NCI-H460 (cell line): ENCODE data around the gene COA1. TPM values are rescaled to one million over a fixed set of nuclear protein-coding genes. Genes with fewer than 3 reads are reported as not detected.

Experiments
- DNase-seq: peaks from one replicate; pipeline ENCODE4 v3.0.0-alpha.2; 2016; ENCODE audit warnings: low read depth; ENCODE audit errors: extremely low read depth
- total RNA-seq: library from RNA; depleted of rRNA; stranded (reverse); fragments of >200 nt; shearing (Covaris generic); gene quantifications from 2 replicates; pipeline ENCODE4 v1.2.3, GENCODE V29; 2014

The COA1 gene
- total RNA-seq, 1 experiment from 2014 or later = 141 TPM

DNA sequence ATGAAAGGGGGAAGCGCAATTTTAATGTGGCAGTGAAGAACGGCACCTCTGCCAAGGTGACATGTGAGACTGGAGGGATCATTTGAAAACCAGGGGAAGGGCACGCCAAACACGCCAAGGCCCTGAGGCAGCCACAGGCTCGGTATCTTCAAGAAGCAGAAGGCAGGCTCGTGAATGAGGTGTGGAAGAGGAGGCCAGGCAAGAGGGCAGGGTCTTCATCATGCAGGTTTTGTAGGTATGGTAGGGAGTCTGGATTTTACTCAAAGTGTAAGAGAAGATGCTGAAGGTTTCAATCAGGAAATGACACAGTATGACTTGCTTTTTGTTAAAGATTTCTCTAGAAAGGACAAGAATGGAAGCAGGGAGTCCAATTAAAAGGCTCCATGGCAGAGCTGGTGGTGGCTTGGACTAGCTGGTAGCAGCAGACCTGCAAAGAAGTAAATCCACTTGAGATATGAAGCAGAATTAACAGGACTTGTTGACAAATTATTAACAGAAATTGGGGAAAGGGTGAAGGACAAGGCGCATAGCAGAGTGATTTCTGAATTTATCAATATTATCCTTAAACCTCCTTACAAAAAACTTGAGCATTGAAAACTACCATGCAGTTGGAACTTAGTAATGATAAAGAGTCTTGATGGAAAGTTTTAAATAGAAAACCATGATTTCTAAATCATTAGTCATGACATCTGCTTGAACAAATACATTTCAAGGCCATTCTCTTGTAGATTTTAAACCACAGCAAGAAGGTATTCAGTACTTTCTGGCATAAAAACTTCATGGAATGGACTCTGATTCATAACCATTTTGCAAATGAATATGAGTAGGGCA, 70.4 kb downstream of the COA1 start:
- no peak for DNase-seq

DNA sequence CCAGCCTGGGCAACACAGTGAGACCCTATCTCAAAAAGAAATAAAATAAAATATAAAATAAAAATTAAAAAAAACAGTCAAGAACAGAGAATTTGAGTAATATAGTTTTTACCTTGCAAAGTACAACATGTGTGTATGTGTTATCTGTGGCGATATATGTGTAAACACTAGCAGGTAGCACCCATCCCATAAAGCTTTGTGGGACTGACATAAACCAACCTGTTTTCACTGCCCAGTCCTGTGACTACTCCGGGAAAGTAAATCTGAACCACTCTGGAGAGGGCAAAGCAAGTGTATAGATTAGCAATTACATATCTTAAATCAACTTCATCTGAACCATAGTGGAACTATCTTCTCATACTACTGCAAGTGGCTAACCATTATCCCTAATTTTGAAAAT, 72.3 kb downstream of the COA1 start:
- no peak for DNase-seq

DNA sequence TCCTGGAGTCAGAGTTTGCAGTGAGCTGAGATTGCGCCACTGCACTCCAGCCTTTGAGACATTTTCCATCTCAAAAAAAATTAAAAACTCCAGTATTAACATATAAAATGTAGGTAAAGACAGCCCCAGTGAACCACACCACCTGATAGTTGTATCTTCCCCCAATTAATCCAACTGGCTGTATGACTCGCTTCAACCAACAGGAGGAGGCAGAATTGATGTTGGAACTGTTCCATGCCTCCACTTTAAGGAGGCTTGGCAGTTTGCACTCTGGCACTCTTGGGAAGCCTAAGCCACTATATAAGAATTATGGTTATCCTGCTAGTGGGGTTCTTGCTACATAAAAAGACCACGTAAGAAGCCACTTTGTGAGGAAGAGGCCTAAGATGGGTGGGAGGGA, 73.7 kb downstream of the COA1 start:
- no peak for DNase-seq

DNA sequence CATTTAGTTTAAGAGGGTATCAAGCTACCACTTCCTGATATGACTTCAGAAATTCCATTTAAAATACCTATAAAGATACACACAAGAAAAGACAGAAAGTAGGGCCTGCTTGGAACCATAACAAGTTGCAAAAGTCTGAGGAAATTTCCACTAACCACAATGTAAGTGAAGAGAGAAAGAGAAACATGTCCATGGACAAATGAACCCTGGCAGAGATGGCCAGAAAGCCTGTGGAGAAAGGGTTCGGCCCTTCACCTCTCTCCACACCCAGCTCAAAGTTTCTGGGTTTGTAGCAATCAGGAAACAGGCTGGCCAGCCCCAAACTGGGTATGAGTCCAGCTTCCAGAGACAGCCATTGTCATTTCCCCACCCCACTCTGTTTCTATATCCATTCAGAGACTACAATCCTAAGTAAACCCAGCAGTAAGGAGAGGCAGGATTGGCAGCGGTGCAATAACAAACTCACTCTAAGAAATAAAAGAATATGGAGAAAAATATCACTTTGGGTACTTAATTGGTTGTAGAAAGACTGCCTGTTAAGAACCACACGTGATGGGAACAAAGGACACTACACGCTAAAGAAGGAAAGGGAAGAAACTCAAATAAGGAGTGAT, 75.3 kb downstream of the COA1 start:
- DNase-seq = no peak

DNA sequence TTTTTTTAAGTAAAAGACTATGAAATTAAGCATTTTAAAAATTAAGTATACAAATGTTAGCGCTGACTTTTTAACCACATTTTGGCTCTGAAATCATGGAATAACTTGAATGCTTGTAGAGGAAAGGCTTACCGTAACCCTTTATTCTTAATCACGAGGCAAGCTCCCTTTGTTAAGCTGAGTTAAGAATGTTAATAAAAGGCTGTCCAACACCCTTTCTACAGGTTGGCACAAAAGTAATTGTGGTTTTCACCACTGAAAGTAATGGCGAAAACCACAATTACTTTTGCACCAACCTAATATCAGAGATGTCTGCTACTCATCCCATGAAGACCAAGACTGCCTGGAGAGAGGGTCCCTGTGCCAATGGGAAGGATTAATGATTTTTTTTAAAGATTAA, 75.9 kb downstream of the COA1 start:
- DNase-seq = no peak

DNA sequence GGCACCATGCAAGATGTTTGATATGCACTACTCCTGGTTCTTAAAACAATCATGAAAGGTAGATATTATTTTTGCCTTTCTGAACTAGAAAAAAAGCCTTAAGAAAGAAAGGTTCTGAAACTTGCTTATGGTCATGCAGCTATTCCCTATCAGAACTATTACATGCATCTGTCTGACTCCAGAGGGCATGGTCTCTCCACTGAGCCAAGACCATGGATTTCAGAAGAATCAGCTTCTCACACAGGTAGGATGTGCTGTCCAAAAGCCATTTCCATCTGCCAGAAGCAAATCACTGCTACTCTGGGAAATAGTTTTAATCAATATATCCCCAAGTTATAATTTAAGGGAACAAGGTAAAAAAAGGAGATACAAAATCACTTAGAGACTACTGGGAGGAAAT, 77.0 kb downstream of the COA1 start:
- no peak for DNase-seq

DNA sequence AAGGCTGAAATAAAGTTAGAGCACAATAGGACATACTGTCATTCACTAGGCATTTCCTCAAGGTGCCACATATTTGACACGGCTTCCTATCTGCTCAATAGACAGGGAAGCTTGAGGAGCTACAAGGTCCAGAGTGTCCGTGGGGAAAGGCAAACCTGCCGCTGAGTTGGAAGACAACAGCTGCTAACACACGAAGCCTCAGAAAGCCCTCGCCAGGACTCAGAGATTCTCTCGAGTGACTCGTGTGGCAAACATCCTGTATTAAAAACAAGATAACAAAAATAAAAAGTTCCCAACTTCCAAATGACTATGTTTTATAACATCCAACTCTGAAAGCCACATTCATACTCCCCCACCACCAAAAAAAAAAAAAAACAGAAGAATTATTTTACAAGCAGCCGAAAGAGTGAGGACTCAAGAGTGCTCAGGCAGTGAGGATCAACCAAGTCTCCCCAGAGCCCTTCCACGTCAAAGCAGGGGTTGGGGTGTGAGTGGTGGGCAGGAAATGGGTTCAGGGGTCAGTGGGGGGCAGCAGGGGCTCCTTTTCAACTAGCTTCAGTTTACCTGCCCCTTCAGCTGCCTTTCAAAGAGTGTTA, 78.8 kb downstream of the COA1 start:
- DNase-seq = no peak

DNA sequence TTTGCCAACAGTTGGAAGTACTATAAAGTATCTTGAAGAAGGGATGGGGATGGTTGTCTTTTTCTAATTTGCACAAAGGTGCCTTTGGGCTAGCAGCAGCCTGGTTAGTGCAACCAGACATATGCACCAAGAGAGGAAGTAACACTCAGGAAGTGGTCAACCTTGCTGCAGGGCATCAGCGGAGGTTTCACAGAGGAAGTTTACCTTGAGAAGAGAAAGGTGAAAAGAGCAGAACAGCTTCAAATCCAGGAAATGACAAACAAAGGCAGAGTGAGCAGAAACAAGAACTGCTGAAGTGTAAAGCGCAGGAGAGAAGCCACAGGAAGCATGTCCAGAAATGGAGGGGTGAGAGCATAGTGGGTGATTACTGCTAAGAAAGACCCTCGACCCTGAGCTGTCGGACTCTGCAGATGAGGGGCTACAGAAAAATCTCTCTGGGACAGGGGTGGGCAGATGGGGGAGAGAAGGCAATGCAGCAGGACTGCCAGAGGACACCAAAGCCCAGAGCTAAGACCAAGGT, 79.5 kb downstream of the COA1 start:
- DNase-seq = no peak

DNA sequence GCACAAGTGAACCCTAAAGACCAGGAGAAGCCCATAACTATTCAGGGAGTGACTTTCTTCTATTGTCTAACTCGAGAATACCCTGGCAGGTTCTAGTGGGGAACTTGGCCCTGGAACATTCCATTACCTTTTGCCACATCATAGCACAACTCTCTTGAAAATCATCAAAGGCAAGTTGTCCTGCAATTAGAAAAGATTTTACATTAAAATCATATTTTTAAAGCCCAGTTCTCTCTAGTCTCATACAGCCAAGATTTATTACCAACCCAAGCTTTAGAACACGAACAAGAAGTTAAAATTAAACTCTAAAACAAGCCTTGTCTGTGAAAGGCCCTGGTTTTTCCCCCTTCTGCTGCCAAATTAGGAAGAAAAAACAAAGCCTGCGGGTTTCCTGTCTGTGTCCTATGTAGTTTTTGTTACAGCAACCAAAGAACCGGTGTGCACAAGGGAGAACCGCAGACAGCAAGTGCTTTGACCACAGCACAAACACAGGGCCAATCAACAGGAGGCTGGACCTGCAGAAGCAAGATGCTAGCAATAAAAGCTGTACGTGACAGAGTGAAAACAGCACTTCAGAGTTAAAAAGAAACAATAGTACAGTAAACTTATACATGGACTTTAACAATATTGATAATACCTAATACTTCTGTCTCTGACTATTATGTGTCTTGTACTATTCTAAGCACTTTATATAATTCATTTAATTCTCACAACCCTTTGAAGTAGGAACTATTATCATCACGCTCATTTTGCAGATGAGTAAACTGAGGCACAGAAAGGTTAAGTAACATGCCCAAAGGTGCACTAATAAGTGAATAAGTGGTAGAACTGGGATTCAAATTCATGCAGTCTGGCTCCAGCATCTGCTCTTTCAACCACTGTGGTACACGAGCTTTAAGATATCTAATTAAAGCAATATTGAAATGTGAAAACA, 80.6 kb downstream of the COA1 start:
- DNase-seq = no peak

DNA sequence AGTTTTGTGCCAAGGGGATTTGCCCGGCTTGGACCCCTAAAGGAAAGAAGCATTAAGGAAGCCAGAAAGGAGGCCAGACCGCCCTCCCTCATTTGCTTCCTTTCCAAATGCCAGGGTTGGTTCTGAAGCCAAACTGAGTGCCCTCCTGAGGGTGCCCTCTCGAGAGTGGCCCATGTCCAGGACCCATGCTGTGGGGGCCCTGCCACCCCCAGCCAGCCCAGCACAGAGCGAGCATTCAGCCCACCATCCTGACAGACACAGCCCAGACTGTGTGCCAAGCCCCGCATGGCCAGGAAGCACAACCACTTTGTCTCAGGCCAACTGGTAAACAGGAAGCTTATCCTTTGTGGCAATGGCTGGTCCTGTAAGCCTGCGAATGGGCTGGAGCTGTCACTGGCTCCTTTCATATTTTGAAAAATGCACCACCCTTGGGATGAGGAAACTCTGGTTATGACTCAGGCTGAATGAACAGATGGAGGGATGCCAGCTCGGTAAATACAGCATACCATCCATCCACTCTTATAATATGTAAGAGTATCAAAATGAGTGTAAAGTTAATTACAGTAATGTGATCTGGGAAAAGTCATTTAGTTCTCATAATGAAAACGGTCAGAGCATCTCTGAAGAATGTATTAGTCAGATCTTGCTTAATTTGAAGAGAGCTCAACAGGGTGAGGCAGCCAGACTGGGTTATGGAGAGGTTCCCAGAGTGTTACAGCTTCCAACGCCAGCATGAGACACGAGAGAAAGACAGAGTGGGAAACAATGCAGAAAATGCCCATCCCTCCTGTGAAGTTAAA, 81.5 kb downstream of the COA1 start:
- peak; percentile 80 for DNase-seq

DNA sequence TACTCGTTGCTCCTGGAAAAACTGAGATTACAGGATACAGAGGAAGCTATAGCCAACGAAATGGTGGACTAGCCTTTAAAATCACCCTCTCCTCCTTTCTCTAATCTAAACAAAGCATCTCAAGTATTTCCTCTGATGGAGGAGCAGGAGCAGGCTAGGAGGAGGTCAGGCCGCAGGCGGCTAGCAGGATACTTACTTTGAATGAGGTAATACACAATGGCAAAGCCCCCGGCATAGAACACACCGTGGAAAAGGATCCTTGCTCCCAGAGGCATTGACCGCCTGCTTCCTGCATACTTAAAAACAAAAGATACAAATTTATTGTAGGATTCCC, 82.0 kb downstream of the COA1 start:
- DNase-seq = no peak

DNA sequence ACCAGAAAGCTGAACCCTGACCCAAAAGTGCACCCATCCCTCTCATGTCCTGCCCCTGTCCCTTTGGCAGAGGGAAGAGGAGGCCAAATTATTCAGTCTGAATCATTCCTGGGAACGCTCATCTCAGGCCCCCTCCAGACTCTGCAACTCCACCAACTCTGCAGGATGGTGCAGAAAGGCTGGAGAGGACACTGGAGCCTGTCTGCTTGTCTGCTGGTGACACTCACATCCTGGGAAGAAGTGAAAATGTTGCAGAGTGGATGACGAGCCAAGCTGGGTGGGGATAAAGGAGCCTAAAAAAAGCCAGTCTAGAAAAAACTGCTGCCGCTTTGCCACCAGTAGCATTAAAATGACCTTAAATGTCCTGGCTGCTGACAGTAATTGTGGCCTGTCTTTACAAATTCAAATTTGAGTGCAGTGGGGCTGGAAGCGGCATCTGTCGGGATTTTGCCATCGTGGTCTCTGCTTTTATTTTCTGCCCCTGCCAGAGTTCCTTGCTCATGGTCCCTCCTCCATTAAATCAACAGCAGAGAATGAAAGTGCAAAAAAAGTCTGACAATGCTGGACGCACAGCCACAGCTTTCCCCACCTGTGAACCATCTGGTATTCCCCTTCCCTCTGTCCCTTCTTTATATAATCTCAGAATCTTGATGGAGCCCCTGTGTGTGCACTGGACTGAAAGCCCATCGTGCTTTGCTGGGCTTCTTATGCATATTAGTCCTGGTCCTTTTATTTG, 82.6 kb downstream of the COA1 start:
- DNase-seq = no peak

DNA sequence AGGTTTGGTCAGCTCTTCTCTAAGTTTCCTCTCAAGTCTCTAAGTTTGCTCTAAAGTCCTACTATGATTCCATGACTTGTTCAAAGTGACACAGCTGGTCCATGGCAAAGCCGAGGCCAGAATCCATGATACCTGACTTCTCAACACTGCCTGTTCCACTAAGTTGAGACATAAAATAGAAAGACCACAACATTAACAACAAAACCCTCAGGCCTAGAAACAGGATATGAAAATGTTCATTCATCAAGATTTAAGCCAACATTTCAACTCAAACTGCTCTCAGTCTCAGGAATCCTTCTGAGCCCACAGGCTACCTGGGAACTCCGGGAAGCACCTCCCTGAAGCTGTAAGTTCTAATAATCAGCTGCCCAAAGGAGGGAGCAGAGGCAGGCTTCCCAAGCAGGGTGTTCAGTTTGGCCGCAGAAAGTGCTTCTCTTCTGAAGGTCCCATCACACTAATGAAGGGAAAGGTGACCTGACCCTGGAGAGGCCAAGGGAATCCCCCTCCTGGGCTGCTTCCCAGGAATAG, 83.6 kb downstream of the COA1 start:
- DNase-seq = no peak

DNA sequence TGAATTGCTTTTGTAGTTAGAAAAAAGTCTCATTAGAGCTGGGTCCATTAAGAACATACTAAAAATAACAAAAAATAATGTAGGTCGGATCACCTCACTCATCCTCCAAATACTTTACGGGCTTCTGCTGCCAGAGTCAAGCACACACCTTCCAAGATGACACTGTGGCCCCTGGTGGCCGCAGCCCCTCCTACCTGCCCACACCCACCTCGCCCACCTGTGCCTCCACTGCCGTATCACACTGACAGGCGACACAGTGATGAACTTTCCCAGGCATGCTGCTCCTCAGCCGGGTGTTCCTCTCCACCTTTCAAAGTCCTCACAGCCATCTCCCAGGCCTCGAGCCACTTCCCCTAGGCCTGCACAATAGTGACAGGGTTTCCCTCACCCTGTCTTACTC, 85.5 kb downstream of the COA1 start:
- no peak for DNase-seq

DNA sequence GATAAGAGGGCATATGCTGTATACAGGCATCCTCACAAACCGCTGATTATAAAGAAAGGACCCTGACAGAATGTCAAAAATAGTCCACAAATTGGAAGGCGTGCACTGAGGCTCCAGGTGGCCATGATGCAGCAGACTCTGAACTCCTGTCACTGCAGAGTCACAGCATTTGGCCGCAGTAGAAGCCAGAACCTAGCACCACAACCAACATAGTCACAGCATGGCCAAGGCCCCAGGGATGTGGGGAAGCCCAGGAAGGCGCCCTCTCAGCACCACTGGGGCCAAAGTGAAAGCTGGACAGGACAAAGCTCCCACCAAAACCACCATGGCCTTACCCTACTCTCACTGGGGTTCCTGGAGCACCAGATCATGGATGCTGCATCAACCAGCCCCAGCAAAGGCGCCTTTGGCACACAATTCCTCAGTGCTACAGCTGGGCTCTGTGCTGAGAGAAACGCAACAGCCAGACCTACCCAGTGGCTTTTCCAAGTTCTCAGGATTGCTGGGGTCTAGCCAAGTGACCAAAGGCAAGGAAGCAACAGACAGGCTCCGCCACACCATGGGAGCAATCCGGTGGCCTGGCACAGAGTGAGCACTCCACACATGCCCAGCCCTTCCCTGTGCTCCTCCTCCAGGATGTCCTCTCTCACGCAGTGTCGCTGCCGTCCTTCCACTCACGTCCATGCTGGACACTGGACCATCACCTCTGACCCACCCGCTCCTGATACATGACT, 86.3 kb downstream of the COA1 start:
- DNase-seq = no peak

DNA sequence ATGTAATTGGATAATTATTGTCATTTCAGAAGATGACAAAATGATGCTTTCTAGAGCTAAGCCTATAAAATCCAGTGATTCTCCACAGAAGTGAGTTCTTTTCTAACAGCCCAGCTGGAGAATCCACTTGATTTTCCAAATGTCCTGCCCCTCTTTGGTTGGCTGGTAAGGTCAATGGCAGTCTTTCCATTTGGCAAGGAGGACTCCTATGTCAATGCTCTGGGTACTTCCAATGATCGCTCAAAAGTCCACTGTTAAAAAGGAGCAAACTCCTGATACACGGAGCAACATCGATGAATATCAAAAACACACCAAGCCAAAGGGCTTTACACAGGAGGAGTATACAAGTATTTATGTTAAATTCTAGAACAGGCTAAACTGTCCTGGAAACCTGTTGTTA, 88.6 kb downstream of the COA1 start:
- DNase-seq = no peak

DNA sequence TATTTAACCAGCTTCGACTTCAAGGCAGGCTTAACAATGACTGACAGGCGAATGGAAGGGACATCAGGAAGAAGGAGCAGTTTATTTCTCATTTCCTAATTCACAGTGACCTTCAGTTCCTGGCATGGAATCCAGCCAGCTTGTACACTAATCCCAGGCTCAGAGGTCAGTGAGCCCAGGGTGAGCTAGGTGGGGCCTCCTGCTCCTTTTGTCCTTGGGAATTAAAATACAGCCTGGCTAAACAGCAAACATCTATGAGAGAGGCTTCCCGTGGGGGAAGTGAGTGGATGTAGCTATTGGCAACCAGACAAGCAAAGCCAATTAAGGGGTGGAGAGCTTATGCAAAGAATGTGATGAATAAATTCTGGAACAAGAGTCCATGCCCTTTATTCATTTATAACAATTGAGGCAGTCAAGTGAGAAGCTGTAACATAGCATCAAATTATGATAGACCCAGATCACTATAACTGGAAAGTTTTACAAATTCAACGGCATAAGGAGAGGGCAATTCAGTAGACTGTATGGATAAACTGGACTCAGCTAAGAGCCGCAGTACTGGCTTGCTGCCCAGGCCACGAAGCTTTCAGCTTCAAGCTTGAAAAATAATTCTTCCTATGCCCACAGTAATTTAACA, 89.3 kb downstream of the COA1 start:
- no peak for DNase-seq
